ENCODE results near the gene PLB1. TPM values are rescaled to one million over a fixed set of nuclear protein-coding genes. Genes with fewer than 3 reads are reported as not detected.

Gene PLB1
- total and polyA plus RNA-seq, 9 of the 15 experiments (the other 6 are each of a cell fraction or from before 2014, with no cell fraction given) = 0.01 to 0.09 (median 0.07) TPM; not detected in 2

GRCh38 chr2:28449488-28450395, 46.1 kb upstream of the PLB1 start (continued):
- TF ChIP-seq ZNF518B (CRISPR knock-in tag; IDR thresholded peaks at IDR 0.05) = no peak
- TF ChIP-seq TGIF2 (CRISPR knock-in tag; IDR thresholded peaks at IDR 0.05) = no peak
- no peak for TF ChIP-seq EWSR1 (IDR thresholded peaks at IDR 0.05; ENCODE audit: borderline replicate concordance, low read depth, partially characterized antibody)
- TF ChIP-seq NELFE (IDR thresholded peaks at IDR 0.05; ENCODE audit: insufficient read depth, insufficient read length) = no peak
- TF ChIP-seq SAP30 (IDR thresholded peaks at IDR 0.05; ENCODE audit: borderline replicate concordance, insufficient read depth, low read depth, low read length, poor library complexity, severe bottlenecking) = no peak
- TF ChIP-seq STAT5A (IDR thresholded peaks at IDR 0.05; ENCODE audit: borderline replicate concordance, low read length) = peak; percentile 12; the same call in 1 of the 2 replicates
- peak; percentile 88; the same call in 1 of the 2 replicates for TF ChIP-seq SMARCA5 (IDR thresholded peaks at IDR 0.05)
- no peak for TF ChIP-seq FOXA1 (IDR thresholded peaks at IDR 0.05; ENCODE audit: borderline replicate concordance)
- TF ChIP-seq PHTF2 (CRISPR knock-in tag; IDR thresholded peaks at IDR 0.05) = no peak
- no peak for TF ChIP-seq MYC (IDR thresholded peaks at IDR 0.05; ENCODE audit: low read depth, low read length)
- no peak for TF ChIP-seq MYC (CRISPR knock-in tag; IDR thresholded peaks at IDR 0.05; ENCODE audit: borderline replicate concordance, low read depth)
- no peak for TF ChIP-seq PML (IDR thresholded peaks at IDR 0.05; ENCODE audit: low read length)
- no peak for TF ChIP-seq HNRNPLL (IDR thresholded peaks at IDR 0.05; ENCODE audit: low read depth, low read length, poor library complexity, severe bottlenecking)
- TF ChIP-seq BACH1 (tag; IDR thresholded peaks at IDR 0.05) = no peak
- TF ChIP-seq ILF3 (IDR thresholded peaks at IDR 0.05; ENCODE audit: borderline replicate concordance) = no peak
- no peak for TF ChIP-seq SMAD1 (IDR thresholded peaks at IDR 0.05; ENCODE audit: low read depth, low read length, partially characterized antibody)
- no peak for TF ChIP-seq ZNF324 (CRISPR knock-in tag; IDR thresholded peaks at IDR 0.05)
- TF ChIP-seq ZNF41 (CRISPR knock-in tag; conservative IDR thresholded peaks at IDR 0.05) = no peak

All from K562 (cell line).